Effector memory CD8-positive, alpha-beta T cell (primary cell): ENCODE data around the gene PAPPA.

Source experiments
- ATAC-seq: fragments of 150-1000 bp; cut with Tn5 transposase; replicated peaks from 2 replicates; pipeline ENCODE4 v1.10.0; 2021; ENCODE audit warnings: mild to moderate bottlenecking, moderate library complexity
- DNase-seq, 3 experiments: peaks; one replicate each; pipeline ENCODE4 v3.0.0; 2021
- H3K27ac Mint-ChIP-seq, 2 donors: one replicate each; pipeline ENCODE4 v1.8.0; 2022; ENCODE audit warnings: mild to moderate bottlenecking in 2 of 2, mixed read lengths in 2 of 2, moderate library complexity in 2 of 2
- H3K27me3 Mint-ChIP-seq, 2 donors: one replicate each; pipeline ENCODE4 v1.8.0; 2022; ENCODE audit warnings: mixed read lengths in 2 of 2
- H3K36me3 Mint-ChIP-seq: one replicate; pipeline ENCODE4 v1.8.0; 2022; ENCODE audit warnings: mild to moderate bottlenecking, moderate library complexity, mixed read lengths; ENCODE audit not compliant: insufficient read depth
- H3K4me1 Mint-ChIP-seq, 2 donors: one replicate each; pipeline ENCODE4 v1.8.0; 2022; ENCODE audit warnings: low read depth in 2 of 2, mixed read lengths in 2 of 2
- H3K4me3 Mint-ChIP-seq, 2 donors: one replicate each; pipeline ENCODE4 v1.8.0; 2022; ENCODE audit warnings: mild to moderate bottlenecking in 2 of 2, mixed read lengths in 2 of 2, moderate library complexity in 2 of 2
- H3K9me3 Mint-ChIP-seq, 2 donors: one replicate each; pipeline ENCODE4 v1.8.0; 2022; ENCODE audit warnings: mixed read lengths in 2 of 2

The PAPPA gene

GRCh38 chr9:116380496-116380995 is 227.0 kb downstream of the PAPPA start:
- Mint-ChIP-seq H3K36me3 (no peaks in the 10 kb centered on the region), H3K27ac (no peak overlapping the region), H3K9me3 (no peaks in the 10 kb centered on the region), H3K4me3 (no peak overlapping the region), H3K4me1 (no peaks in the 10 kb centered on the region), H3K27me3 (no peaks in the 10 kb centered on the region)
- ATAC-seq (no peak), DNase-seq (no peak)

- Mint-ChIP-seq H3K4me1 (no peaks in the 10 kb centered on the region), H3K27ac (no peak overlapping the region), H3K4me3 (no peak overlapping the region), H3K27me3 (no peaks in the 10 kb centered on the region), H3K9me3 (no peaks in the 10 kb centered on the region), H3K36me3 (no peaks in the 10 kb centered on the region)
- DNase-seq, result no peak
- ATAC-seq, result no peak
Observed at GRCh38 chr9:116381350-116381749, 227.8 kb downstream of the PAPPA start.

GRCh38 chr9:116382053-116382452 is 228.5 kb downstream of the PAPPA start:
- ATAC-seq, result no peak
- no peaks in the 10 kb centered on the region for H3K9me3 Mint-ChIP-seq

GRCh38 chr9:116383133-116383532 is 229.5 kb downstream of the PAPPA start:
- Mint-ChIP-seq H3K27ac (no peak overlapping the region), H3K4me1 (no peaks in the 10 kb centered on the region)

More at GRCh38 chr9:116382053-116382452, 228.5 kb downstream of the PAPPA start:
- no peak for DNase-seq
- Mint-ChIP-seq H3K4me1 (no peaks in the 10 kb centered on the region), H3K4me3 (no peak overlapping the region), H3K36me3 (no peaks in the 10 kb centered on the region), H3K27ac (no peak overlapping the region), H3K27me3 (no peaks in the 10 kb centered on the region)

GRCh38 chr9:116383936-116384335 is 230.3 kb downstream of the PAPPA start:
- DNase-seq (no peak), ATAC-seq (no peak)
- no peaks in the 10 kb centered on the region for H3K9me3 Mint-ChIP-seq
- no peaks in the 10 kb centered on the region for H3K4me1 Mint-ChIP-seq
- no peak overlapping the region for H3K4me3 Mint-ChIP-seq
- H3K27me3 Mint-ChIP-seq, result no peaks in the 10 kb centered on the region
- no peak overlapping the region for H3K27ac Mint-ChIP-seq
- no peaks in the 10 kb centered on the region for H3K36me3 Mint-ChIP-seq

More at GRCh38 chr9:116383133-116383532, 229.5 kb downstream of the PAPPA start:
- H3K9me3 Mint-ChIP-seq, result no peaks in the 10 kb centered on the region
- DNase-seq (no peak), ATAC-seq (no peak)
- H3K36me3 Mint-ChIP-seq, result no peaks in the 10 kb centered on the region
- no peaks in the 10 kb centered on the region for H3K27me3 Mint-ChIP-seq
- H3K4me3 Mint-ChIP-seq, result no peak overlapping the region

GRCh38 chr9:116387934-116388698 is 234.5 kb downstream of the PAPPA start:
- Mint-ChIP-seq H3K4me1 (no peaks in the 10 kb centered on the region), H3K9me3 (no peaks in the 10 kb centered on the region), H3K27ac (no peak overlapping the region), H3K4me3 (no peak overlapping the region), H3K36me3 (no peaks in the 10 kb centered on the region), H3K27me3 (no peaks in the 10 kb centered on the region)
- no peak for ATAC-seq
- no peak for DNase-seq

- DNase-seq (no peak), ATAC-seq (no peak)
- Mint-ChIP-seq H3K27ac (no peak overlapping the region), H3K4me3 (no peak overlapping the region), H3K4me1 (no peaks in the 10 kb centered on the region), H3K9me3 (no peaks in the 10 kb centered on the region), H3K27me3 (no peaks in the 10 kb centered on the region), H3K36me3 (no peaks in the 10 kb centered on the region)
Observed at GRCh38 chr9:116389541-116390302, 236.1 kb downstream of the PAPPA start.

- H3K4me1 Mint-ChIP-seq, result no peaks in the 10 kb centered on the region
- no peak for DNase-seq
- ATAC-seq, result no peak
- H3K27me3 Mint-ChIP-seq, result no peaks in the 10 kb centered on the region
- H3K36me3 Mint-ChIP-seq, result no peaks in the 10 kb centered on the region
- H3K4me3 Mint-ChIP-seq, result no peak overlapping the region
- H3K27ac Mint-ChIP-seq, result no peak overlapping the region
- no peaks in the 10 kb centered on the region for H3K9me3 Mint-ChIP-seq
Observed at GRCh38 chr9:116390303-116391228, 237.0 kb downstream of the PAPPA start.

GRCh38 chr9:116391306-116391900 is 237.8 kb downstream of the PAPPA start:
- H3K27ac Mint-ChIP-seq, result no peak overlapping the region
- H3K36me3 Mint-ChIP-seq, result no peaks in the 10 kb centered on the region
- no peak overlapping the region for H3K4me3 Mint-ChIP-seq
- ATAC-seq (no peak), DNase-seq (no peak)
- H3K27me3 Mint-ChIP-seq, result no peaks in the 10 kb centered on the region
- H3K9me3 Mint-ChIP-seq, result no peaks in the 10 kb centered on the region
- no peaks in the 10 kb centered on the region for H3K4me1 Mint-ChIP-seq

- no peak for DNase-seq
- no peaks in the 10 kb centered on the region for H3K9me3 Mint-ChIP-seq
- no peaks in the 10 kb centered on the region for H3K27me3 Mint-ChIP-seq
- no peaks in the 10 kb centered on the region for H3K36me3 Mint-ChIP-seq
- no peak for ATAC-seq
- no peak overlapping the region for H3K4me3 Mint-ChIP-seq
- no peaks in the 10 kb centered on the region for H3K4me1 Mint-ChIP-seq
- no peak overlapping the region for H3K27ac Mint-ChIP-seq
Observed at GRCh38 chr9:116393198-116393597, 239.6 kb downstream of the PAPPA start.

- no peaks in the 10 kb centered on the region for H3K36me3 Mint-ChIP-seq
- H3K4me3 Mint-ChIP-seq, result no peak overlapping the region
- no peaks in the 10 kb centered on the region for H3K9me3 Mint-ChIP-seq
- H3K27ac Mint-ChIP-seq, result no peak overlapping the region
- DNase-seq, result no peak
- H3K27me3 Mint-ChIP-seq, result no peaks in the 10 kb centered on the region
- no peaks in the 10 kb centered on the region for H3K4me1 Mint-ChIP-seq
- ATAC-seq, result no peak
Observed at GRCh38 chr9:116394070-116394469, 240.5 kb downstream of the PAPPA start.

GRCh38 chr9:116394894-116395698 is 241.5 kb downstream of the PAPPA start:
- Mint-ChIP-seq H3K9me3 (no peaks in the 10 kb centered on the region), H3K27ac (no peak overlapping the region), H3K36me3 (no peaks in the 10 kb centered on the region), H3K27me3 (no peaks in the 10 kb centered on the region), H3K4me1 (no peaks in the 10 kb centered on the region), H3K4me3 (no peak overlapping the region)
- ATAC-seq (no peak), DNase-seq (no peak)
